HS-5 (cell line): ENCODE results near the gene SOX8.
"Not testable (repeated sequence)": the region's sequence is repeated elsewhere in the genome, so short reads cannot be mapped to it uniquely, and the experiment has no call there.

Experiments
- DNase-seq: peaks from one replicate; pipeline ENCODE4 v3.0.0-alpha.2; 2012; ENCODE audit warnings: low read depth

The SOX8 gene

GRCh38 chr16:1009358-1010150 lies 28.0 kb downstream of the SOX8 start:
- no peak for DNase-seq

GRCh38 chr16:1010251-1010650 lies 28.7 kb downstream of the SOX8 start:
- DNase-seq, result no peak

GRCh38 chr16:1010815-1011214 lies 29.2 kb downstream of the SOX8 start:
- DNase-seq, result no peak

GRCh38 chr16:1011316-1012082 lies 29.9 kb downstream of the SOX8 start:
- no peak for DNase-seq

GRCh38 chr16:1012135-1012534 lies 30.6 kb downstream of the SOX8 start:
- no peak for DNase-seq

GRCh38 chr16:1012722-1013592 lies 31.4 kb downstream of the SOX8 start:
- DNase-seq, result no peak

- no peak for DNase-seq
Measured at GRCh38 chr16:1013593-1013900, 32.0 kb downstream of the SOX8 start.

- no peak for DNase-seq
Measured at GRCh38 chr16:1014221-1014620, 32.7 kb downstream of the SOX8 start.

GRCh38 chr16:1014771-1015495 lies 33.4 kb downstream of the SOX8 start:
- no peak for DNase-seq

GRCh38 chr16:1018447-1019198 lies 37.1 kb downstream of the SOX8 start:
- no peak for DNase-seq

GRCh38 chr16:1019231-1020090 lies 37.9 kb downstream of the SOX8 start:
- DNase-seq, result no peak

- DNase-seq, result no peak
Measured at GRCh38 chr16:1020091-1020399, 38.5 kb downstream of the SOX8 start.

GRCh38 chr16:1020591-1020990 lies 39.0 kb downstream of the SOX8 start:
- no peak for DNase-seq

GRCh38 chr16:1021553-1022160 lies 40.1 kb downstream of the SOX8 start:
- DNase-seq, result no peak

- DNase-seq, result no peak
Measured at GRCh38 chr16:1022466-1022865, 40.9 kb downstream of the SOX8 start.

GRCh38 chr16:1024138-1024537 lies 42.6 kb downstream of the SOX8 start:
- DNase-seq, result no peak

GRCh38 chr16:1025183-1025809 lies 43.7 kb downstream of the SOX8 start:
- not testable (repeated sequence) for DNase-seq

GRCh38 chr16:1026057-1026783 lies 44.6 kb downstream of the SOX8 start:
- no peak for DNase-seq
